ENCODE results near the gene LRRC25.

Gene LRRC25

DNA sequence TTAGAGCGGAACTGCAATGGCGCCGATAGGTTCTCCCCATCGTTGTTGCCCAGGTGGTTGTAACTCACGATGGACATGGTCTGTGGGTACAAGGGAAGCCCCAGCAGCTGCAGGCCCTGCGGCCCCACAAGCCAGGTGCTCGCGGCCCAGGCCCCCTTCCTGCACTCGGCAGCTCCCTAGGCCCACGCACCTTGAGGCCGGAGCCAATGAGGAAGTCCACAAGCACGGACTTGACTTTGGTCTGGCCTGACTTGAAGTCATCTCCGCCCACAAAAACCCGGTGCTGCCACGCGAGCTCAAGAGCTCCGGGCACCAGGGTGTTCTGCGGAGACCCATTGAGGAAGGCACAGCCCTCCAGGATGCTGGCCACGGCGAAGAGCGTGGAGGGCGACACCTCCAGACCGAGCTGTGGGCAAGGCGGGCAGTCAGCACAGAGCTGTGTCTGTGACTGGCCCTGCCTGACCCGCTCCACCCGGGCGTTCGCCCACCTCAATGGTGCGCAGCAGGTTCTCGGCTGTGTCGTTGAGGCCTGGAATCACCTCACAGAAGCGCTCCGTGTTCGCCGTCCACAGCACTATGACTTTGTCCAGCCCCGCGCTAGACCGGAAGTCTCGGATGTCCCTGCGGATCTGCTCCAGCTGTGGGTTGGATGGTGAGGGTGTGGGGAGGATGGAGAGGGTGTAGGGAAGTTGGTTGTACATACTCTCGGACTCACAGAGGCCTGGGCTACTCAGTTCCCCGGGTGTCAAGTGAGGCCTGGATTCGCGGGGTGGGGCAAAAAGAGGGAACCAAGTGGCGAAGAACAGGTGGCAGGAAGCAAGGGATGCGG lies 38.6 kb upstream of the LRRC25 start:
- no peak for DNase-seq (ENCODE audit: low spot score)

DNA sequence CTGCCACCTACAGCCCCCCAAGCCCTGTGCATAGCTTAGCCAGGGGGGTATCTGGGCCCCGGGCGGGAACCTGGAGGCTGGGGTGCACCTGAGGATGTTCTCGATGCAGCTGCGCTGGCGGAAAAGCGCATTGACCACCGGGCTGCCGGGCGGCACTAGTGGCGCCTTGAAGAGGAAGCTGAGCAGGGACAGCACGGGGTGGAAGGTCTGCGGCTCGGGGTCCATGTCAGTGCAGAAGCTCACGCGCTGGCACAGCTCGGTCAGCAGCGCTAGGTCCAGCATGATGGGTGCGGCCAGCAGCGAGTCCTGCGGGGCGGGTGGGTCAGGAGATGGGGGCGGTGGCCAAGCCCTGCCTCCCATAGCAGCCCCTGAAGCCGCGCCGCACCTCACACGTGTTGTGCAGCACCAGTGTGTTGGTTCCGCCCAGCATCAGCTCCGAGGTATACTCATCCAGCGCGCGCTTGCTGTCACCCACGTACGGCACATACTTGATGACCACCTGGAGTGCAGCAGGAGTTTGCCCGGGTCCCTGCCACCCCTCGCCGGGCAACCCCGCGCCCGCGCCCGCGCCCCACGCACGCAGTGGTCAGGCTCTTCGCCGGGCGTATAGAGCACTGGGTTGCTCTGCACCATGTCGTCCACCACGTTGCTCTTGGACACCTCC lies 37.9 kb upstream of the LRRC25 start:
- no peak for DNase-seq (ENCODE audit: low spot score)

- no peak for DNase-seq (ENCODE audit: low spot score)
These were observed 37.2 kb upstream of the LRRC25 start for GRCh38 chr19:18434411-18435175.

DNA sequence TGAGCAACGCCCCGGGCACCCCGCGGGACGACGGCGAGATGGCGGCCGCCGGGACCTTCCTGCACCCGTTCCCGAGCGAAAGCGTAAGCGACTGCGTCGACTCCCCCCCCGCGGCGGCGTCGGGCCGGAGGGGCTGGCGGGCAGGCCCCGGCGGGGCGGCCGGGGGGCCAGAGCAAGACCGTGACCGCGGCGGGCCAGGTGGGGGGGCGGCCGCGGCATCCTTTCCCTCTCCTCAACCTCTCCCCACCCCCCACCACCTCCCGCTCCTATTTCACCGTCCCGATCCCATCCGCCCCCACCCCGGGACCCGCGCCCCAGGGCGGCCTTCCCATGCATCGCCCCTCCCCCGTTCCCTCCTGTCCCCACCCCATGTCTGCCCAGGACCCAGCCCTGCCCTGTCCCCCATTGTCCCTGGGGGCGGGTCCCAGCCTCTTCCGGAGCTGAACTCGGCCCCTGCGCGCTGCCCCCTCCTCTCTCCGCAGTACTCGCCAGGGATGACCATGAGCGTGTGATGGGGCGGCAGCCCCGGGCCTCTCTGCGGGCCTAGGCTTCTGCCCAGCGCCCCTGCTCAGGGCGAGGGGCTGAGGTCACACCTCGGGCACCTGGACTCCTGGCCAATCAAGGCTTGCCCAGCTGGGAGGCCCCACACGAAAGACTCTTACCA lies 36.4 kb upstream of the LRRC25 start:
- DNase-seq (ENCODE audit: low spot score) = no peak

DNA sequence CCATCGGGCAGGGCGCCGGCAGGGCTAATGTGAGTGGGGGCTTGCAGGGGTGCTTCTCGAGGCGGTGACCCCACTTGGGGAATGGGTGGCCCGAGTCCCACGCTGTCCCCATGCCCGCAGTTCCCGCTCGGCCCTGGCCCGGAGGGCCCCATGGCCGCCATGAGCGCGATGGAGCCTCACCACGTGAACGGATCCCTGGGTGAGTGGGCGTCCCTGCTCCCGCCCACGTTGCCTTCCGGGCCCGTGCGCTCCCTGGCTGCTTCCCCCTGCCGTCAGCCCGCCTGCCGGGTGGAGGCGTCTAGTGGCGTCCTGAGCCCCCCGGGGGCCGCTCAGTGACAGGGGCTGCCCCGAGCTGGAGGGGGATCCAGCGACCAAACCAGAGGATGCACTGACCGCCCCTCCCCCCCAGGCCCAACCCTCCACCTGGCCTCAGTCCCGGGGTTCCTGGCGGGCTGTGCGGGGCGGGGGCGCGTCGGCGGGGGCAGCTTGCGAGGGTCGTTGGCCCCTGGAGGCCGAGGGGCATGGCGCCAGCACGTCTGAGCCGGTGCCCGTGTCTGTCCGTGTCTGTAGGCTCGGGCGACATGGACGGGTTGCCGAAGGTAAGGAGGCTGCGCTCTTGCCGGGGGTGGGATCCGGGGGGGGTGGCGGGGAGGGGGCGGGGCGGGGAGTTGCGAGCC lies 35.7 kb upstream of the LRRC25 start:
- DNase-seq (ENCODE audit: low spot score) = no peak

- no peak for DNase-seq (ENCODE audit: low spot score)
These were observed 35.0 kb upstream of the LRRC25 start for GRCh38 chr19:18432275-18433014.

DNA sequence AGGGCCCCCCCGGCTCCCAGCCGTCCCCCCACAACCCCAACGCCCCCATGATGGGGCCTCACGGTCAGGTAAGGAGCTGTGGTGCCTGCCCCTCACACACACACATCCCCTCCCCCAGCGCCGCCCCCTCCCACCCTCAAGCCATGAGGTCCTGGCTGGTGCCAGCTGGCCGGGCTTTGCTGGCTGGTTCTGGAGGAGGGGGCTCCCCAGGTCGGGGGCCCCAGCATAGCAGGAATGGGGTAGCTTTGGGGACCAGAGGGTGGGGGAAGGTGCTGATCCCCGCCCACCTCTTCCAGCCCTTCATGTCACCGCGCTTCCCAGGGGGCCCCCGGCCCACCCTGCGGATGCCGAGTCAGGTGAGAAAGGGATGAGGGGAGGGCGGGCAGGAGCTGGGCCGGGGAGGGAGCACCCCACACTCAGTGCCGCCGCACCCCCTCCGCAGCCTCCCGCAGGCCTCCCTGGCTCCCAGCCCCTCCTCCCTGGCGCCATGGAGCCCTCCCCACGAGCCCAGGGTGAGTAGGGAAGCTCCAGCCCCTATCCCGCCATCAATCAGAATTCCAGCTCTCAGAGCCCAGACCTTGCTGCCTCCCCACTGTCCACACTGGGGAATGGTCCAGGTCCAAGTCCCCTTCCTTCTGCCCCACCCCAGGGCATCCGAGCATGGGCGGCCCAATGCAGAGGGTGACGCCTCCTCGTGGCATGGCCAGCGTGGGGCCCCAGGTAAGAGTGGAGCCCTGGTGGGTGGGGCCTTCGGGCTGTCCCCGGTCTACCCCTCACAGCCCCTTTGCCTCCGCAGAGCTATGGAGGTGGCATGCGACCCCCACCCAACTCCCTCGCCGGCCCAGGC lies 34.2 kb upstream of the LRRC25 start:
- no peak for DNase-seq (ENCODE audit: low spot score)

DNA sequence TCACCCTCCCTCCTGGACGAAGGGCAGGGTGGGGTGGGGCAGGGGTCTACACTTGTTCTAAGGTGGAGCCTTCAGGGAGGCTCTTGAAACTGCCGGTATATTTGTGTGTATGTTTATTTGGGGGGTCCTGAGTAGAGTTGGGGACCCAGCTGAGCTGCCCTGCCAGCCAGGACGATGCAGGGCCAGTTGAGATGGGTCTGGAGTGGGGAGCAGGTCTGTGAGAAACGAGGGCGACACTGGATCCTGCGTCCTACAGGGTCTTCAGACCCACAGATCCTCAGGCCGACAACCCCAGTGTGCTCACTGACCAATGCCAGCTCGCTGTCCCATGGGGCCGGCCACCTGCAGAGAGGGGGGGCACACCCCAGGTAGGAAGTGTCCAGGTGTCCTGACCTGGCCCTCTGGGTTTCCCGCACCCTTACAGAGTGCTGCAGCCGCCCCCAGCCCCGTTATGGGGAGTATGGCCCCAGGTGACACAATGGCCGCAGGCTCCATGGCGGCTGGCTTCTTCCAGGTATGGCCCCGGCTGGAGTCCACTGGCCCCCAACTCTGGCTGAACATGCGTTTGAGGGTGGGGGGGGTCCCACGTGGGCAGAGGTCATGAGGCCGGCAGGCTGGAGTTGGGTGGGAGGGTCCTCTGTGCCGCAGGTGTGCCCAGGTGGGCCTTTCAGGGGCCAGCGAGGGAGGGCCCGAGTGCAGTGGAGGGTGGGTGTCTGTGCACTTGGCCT lies 33.2 kb upstream of the LRRC25 start:
- no peak for DNase-seq (ENCODE audit: low spot score)

- no peak for DNase-seq (ENCODE audit: low spot score)
These were observed 32.4 kb upstream of the LRRC25 start for GRCh38 chr19:18429717-18430416.

DNA sequence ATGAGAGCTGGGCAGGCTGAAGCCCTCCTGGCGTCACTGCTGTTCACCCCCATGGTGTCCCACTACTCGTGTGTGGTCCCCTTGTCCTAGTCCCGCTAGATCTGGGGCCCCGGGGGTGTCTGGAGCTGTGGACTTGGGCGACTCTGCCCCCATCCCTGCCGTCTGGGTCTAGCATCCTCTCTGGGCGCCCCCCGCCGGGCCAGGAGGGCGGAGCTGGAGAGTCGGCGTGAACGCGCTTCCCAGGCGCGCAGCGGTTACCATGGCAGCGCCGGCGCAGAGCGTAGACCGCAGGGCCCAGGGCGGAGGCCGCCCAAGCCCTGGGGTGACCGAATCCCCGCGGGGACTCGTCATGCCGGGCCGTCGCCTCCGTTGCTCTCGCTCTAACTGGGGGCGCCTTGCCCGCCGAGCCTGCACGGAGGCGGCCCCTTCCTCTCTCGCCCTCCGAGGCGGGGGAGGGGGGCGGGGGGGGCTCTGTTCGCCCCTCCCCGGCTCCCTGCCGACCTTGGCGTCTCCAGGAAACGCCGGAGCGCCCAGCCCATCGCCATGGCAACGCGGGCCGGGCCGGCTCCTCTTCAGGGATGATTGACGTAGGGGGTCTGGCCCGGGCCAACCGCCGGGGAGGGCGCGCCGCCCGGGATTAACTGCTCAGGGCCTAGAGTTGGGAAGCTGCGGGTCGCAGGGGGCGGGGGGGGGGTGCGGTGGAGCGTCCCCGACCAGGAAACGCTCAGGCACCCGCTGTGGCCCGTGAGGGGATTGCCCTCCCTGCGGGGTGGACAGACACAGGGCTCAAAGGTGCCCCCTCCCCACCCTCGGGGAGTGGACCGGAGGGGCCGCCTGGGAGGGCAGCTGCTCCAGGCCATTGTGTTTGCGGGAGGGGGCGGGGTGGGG lies 31.6 kb upstream of the LRRC25 start:
- peak; percentile 48 for DNase-seq (ENCODE audit: low spot score)

DNA sequence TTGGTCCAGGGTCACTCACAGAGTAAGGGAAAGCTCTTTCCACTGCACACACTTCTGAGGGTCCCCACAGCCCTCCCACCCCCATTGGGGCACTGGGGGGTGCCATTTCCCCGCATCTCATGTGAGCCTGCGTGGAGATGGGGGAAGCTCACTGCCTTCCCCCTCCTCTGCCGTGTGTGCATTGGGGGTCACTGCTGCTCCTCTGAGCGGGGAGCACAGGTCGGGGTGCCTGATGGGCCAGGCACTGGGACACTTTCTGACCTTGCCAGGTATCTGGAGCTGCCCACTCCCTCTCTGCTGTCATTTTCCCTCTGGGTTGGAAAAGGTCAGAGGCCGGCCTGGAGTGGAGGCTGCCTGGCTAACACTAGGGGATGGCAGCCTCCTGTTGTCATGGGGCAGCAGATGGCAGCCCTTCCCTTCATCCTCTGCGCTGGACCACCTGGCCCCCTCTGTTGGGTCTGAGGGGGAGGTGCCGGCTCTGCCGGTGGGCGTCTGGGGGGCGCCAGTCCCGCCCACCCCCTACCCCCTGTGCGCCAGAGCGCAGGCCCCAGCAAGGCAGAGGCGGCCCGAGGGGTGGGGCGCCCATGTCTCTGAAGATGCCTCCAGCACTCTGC lies 30.9 kb upstream of the LRRC25 start:
- no peak for DNase-seq (ENCODE audit: low spot score)

DNA sequence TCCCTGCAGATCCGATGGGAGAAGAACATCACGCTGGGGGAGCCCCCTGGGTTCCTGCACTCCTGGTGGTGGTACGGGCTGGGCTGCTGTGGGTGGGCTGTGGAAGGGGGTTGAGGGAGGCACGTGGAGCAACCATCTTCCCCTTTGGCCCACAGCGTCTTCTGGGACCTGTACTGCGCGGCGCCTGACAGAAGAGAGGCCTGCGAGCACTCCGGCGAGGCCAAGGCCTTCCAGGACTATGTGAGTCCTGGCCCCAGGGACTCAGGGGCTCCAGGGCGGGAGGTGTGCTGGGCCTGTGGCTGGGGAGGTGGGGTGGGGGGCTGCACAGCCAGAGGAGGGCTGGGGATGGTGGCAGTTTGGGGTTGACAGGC lies 30.3 kb upstream of the LRRC25 start:
- DNase-seq (ENCODE audit: low spot score) = no peak

DNA sequence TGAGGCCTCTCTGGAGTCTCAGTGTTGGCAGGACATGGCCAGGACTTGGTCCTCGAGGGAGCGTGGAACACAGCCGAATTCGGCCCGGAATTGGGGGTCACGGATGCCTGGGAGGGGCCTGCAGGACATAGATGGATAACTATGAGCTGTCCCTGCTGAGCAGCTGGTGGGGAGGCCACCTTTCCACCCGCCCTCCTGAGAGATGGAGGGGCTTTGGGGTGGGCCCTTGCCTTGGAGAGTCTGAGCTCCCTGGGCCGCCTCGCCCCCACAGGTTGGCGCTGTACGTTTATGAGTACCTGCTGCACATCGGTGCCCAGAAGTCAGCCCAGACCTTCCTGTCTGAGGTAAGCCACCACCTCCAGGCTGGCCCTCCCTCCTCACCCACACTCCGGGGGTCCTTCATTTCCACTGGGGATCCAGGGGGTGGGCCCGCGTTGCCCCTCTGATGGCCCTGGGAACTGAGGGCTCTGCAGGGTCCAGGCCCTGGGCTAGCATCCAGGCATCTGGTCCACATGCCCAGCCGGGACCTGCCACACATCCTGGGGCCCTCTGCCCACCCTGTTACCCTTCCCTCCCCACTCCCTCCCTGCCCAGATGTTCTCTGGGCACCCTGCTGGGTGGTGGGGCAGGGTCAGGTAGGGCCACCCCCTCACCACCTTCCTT lies 29.8 kb upstream of the LRRC25 start:
- DNase-seq (ENCODE audit: low spot score) = no peak

GRCh38 chr19:18426416-18426767 lies 29.0 kb upstream of the LRRC25 start:
- DNase-seq (ENCODE audit: low spot score) = no peak

DNA sequence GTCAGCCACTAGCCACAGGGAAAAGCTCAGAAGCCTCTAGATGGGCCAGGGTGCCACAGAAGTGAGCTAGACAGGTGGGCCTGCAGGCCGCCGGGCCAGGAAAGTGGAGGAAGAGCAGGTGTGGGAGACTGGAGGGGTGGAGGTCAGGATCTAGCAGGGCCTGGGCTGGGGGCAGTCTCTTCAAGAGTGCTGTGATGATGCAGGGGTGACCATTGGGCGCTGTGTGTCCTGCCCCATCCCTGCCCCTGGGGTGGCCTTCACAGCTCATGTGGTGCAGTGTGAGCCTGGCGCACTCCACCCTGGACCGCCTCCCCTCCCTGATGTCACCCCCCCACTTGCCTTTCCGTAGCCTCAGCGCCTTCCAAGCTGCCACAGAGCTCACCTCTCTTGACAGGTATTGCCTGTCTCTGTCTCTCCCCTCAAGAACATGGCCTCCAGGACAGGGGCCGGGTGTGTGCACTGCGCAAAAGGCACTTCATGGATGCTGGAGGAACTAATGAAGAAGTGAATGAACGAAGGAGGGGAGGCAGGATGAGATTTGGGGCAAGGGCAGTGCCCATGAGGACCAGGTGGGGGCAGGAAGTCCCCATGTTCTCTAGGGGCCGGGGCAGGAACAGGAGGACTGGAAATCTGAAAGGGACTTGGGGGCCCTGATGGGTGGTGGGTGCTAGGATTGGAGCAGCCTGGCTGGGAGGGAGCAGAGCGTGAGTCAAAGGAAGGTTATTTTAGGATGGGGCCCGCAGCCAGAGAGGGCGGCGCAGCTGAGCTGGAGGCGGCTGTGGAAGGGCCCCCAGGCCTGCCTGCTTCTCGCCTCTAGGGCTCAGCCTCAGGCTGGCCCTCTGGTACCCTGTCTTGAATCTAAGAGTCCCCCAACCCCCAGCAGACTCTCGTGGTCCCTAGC lies 28.3 kb upstream of the LRRC25 start:
- DNase-seq (ENCODE audit: low spot score) = no peak
